ENCODE data around the gene SH3GLB2. TPM values are rescaled to one million over a fixed set of nuclear protein-coding genes. Genes with fewer than 3 reads are reported as not detected.

SH3GLB2 gene
- total RNA-seq, 1 donor from 2014 or later, result 50.5 TPM

DNA sequence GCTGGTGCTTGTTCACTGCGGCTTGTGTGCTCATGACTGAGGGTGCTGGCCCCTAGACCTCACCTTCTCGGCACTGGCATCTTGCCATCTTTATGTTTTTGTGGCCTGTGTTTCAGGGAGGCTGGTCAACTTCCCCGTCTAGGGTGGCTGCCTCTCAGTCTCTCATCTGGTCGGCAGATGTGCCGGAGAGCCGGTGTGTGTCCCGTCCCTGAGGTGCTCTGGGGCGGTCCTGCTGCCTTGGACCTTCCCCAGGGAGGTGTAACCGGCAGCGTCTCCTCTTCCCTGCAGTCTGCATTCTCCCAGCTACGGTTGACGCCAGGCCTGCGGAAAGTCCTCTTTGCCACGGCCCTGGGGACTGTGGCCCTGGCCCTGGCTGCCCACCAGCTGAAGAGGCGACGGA, 13.9 kb upstream of the SH3GLB2 start:
- Histone ChIP-seq H3K27me3 (ENCODE audit: control insufficient read depth, insufficient read depth, low read length) (no peaks in the 10 kb centered on the region), H3K36me3 (ENCODE audit: control insufficient read depth, insufficient read depth, low read length) (peaks cover 10% of the 10 kb centered on the region), H3K4me3 (ENCODE audit: low read depth, low read length) (no peak overlapping the region)
- DNase-seq (ENCODE audit: low read depth) (no peak), FAIRE-seq (no peak)
- TF ChIP-seq, protein P1, sequence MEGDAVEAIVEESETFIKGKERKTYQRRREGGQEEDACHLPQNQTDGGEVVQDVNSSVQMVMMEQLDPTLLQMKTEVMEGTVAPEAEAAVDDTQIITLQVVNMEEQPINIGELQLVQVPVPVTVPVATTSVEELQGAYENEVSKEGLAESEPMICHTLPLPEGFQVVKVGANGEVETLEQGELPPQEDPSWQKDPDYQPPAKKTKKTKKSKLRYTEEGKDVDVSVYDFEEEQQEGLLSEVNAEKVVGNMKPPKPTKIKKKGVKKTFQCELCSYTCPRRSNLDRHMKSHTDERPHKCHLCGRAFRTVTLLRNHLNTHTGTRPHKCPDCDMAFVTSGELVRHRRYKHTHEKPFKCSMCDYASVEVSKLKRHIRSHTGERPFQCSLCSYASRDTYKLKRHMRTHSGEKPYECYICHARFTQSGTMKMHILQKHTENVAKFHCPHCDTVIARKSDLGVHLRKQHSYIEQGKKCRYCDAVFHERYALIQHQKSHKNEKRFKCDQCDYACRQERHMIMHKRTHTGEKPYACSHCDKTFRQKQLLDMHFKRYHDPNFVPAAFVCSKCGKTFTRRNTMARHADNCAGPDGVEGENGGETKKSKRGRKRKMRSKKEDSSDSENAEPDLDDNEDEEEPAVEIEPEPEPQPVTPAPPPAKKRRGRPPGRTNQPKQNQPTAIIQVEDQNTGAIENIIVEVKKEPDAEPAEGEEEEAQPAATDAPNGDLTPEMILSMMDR (IDR thresholded peaks at IDR 0.05; ENCODE audit: insufficient read depth, low read length, severe bottlenecking), result no peak

- H3K27me3 ChIP-seq (ENCODE audit: control insufficient read depth, insufficient read depth, low read length), result no peaks in the 10 kb centered on the region
- FAIRE-seq (no peak), DNase-seq (ENCODE audit: low read depth) (no peak)
- TF ChIP-seq, protein P1 (IDR thresholded peaks at IDR 0.05; ENCODE audit: insufficient read depth, low read length, severe bottlenecking), result no peak
- H3K36me3 ChIP-seq (ENCODE audit: control insufficient read depth, insufficient read depth, low read length), result peaks cover 8% of the 10 kb centered on the region
- no peak overlapping the region for H3K4me3 ChIP-seq (ENCODE audit: low read depth, low read length)
Measured at GRCh38 chr9:129040113-129040643, 12.0 kb upstream of the SH3GLB2 start.

- TF ChIP-seq, protein P1 (IDR thresholded peaks at IDR 0.05; ENCODE audit: insufficient read depth, low read length, severe bottlenecking), result no peak
- no peak overlapping the region for H3K4me3 ChIP-seq (ENCODE audit: low read depth, low read length)
- peaks cover 8% of the 10 kb centered on the region for H3K36me3 ChIP-seq (ENCODE audit: control insufficient read depth, insufficient read depth, low read length)
- no peak for DNase-seq (ENCODE audit: low read depth)
- H3K27me3 ChIP-seq (ENCODE audit: control insufficient read depth, insufficient read depth, low read length), result no peaks in the 10 kb centered on the region
- FAIRE-seq, result no peak
Measured at GRCh38 chr9:129038109-129038852, 10.2 kb upstream of the SH3GLB2 start.

DNA sequence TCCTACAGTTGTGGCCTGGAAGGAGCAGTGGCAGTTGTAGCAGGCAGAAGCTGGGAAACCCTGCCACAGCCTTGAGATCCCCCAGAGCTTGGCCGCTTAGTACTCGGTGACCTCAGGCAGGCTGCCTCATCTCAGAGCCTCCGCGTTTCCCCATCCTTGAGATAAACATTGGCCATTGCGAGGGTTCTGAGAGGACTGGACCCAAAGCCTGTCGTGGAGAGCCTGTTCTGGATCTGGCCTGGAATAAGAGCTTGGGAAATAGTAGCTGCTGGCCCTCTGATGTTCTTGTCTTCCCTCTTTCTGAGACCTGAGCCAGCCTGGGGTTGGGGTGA, 9.6 kb upstream of the SH3GLB2 start:
- Histone ChIP-seq H3K36me3 (ENCODE audit: control insufficient read depth, insufficient read depth, low read length) (peaks cover 8% of the 10 kb centered on the region), H3K27me3 (ENCODE audit: control insufficient read depth, insufficient read depth, low read length) (no peaks in the 10 kb centered on the region), H3K4me3 (ENCODE audit: low read depth, low read length) (no peak overlapping the region)
- TF ChIP-seq, protein P1 (IDR thresholded peaks at IDR 0.05; ENCODE audit: insufficient read depth, low read length, severe bottlenecking), result no peak
- DNase-seq (ENCODE audit: low read depth) (no peak), FAIRE-seq (no peak)

DNA sequence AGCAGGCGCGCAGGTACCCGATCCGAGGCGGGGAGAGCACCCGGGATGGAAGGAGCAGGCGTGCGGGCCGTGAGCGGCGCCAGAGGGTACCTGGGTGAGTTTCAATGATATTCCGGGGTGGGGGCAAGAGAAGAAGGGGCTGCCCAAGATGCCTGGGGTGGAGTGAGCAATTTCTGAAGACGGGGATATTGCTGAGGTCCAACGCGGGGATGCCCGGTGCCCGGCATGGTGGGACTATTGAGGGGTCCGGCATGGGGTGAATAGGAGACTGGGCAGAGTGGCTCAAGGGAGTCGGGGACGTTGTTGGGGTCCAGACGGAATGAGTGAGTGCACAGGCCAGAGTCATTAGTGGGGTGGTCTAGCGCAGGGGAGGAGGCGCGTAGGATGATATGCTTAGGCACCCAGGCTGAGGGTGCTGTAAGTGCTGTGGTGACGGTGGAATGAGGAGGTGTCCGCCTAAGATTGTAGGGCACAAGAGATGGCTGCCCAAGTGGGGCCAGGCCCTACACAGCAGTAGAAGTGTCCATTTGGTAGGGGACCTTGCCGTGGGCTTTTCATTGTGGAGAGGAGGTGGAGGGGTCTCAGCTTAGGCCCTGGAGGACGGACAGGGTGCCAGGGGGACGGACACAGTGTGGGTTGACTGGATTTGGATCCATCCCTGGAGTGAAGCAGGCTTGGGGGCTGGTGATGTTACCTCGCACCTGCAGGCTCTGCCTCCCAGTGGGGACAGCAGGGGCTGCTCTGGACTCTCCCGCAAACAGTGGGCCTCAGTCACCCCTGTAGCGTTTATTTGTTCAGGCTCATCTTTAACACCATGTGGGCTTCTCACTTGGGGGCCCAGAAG, 9.0 kb upstream of the SH3GLB2 start:
- FAIRE-seq (no peak), DNase-seq (ENCODE audit: low read depth) (no peak)
- TF ChIP-seq, protein P1 (IDR thresholded peaks at IDR 0.05; ENCODE audit: insufficient read depth, low read length, severe bottlenecking), result no peak
- Histone ChIP-seq H3K27me3 (ENCODE audit: control insufficient read depth, insufficient read depth, low read length) (no peaks in the 10 kb centered on the region), H3K4me3 (ENCODE audit: low read depth, low read length) (peak overlapping the region; percentile 98), H3K36me3 (ENCODE audit: control insufficient read depth, insufficient read depth, low read length) (peaks cover 2% of the 10 kb centered on the region)
